Kidney capillary endothelial cell (primary cell): ENCODE measurements around the gene GFY.

Experiments used
- DNase-seq: peaks from one replicate; pipeline ENCODE4 v3.0.0-alpha.2; 2018; ENCODE audit warnings: low spot score

Gene GFY

DNA sequence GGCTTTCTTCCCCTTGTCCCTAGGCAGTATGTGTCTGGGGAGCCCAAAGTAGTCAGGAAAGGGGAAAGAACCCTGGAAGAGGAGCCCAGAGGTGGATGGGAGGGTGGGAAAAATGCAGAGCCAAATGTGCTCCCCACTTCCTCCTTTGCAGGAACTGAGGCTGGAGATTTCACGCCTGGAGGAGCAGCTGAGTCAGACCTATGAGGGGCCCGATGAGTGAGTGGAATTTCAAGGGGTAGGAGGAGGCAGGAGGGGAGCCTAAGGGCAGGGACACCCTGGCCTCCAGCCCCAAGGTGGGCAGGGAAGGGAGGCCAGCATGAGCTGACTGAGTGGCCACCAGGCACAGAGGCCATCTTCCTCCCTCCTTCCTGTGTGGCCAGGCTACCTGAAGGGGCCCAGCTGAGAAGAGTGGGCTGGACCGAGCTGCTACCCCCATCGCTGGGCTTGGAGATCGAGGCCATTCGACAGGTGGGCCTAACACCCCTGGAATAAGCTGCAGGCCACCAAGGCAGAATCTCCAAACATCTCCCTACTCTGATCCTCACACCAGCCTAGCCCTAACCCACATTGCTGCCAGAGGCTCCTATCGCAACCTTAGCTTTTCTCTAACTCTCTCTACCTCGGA, 16.3 kb upstream of the GFY start:
- DNase-seq: no peak

DNA sequence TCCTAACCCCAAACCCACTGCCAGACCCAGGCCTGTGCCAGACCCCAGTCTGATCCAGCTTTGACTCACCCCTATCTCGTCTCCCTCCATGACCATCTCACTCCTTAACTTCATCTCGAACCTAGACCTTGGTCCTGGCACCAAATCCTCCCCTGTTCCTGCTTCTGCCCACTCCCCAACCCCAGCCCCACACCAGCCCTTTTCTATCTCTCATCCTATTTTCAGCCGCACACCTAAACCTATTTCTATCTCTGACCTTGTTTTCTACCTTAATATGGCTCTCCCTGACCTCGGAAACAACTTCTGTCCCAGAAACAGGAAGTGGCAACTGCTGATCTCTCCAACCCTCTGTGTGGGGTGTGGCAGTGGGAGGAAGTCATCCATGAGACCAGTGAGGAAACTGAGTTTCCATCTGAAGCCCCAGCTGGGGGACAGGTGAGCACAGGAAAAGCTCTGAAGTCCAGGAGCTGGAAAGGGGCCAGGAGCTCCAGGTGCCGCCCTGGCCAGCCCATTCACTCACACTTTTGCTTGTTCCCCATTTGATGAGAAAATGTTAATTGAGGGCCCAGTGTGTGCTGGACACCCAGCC, 15.7 kb upstream of the GFY start:
- DNase-seq: no peak

DNA sequence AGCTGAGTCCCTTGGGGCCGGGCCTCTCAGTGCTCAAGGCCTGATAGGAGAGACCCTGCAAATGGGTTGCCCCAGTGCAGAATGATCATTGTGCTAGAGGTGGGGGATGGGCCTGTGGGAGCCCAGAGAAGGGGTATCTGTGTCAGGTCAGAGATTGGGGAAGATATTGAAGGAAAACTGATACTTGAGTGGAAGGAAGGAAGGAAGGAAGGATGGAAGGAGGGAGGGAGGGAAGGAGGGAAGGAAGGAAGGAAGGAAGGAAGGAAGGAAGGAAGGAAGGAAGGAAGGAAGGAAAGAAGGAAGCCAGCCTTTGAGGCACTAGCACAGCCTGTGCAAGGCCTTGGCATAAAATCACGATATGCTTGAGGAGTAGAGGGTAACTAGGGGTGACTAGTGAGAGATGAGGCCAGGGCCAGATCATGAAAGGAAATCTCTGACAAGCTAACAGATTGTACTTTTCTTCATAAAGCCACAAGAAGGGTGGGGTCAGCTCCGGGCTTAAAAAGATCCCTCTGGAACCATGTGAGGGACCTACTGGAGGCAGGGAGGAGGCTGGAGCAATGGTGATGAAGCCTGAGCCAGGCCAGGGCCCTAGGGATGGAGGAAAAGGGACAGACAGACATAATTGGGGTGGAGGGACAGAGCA, 13.4 kb upstream of the GFY start:
- DNase-seq: no peak

DNA sequence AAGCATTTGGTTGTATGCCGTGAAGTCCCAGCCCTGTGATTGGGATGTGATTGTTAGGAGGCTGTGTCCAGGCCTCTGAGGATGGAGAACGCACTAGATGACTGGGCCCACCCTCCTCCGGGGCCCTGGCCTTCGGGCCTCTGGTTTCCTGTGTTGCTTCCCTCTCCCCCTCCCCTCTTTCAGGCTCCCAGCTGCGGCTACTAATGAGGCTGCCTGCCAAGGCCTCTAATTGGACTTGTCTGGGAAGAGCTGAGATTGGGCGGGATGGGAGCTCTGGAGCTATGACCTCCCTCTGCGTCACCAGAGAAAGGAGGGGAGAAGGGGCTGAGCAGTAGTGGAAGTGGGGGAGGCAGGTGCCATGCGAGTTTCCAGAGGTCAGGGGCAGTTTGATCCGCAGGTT, 11.8 kb upstream of the GFY start:
- no peak for DNase-seq

GRCh38 chr19:49414256-49414655, 10.9 kb upstream of the GFY start:
- no peak for DNase-seq

DNA sequence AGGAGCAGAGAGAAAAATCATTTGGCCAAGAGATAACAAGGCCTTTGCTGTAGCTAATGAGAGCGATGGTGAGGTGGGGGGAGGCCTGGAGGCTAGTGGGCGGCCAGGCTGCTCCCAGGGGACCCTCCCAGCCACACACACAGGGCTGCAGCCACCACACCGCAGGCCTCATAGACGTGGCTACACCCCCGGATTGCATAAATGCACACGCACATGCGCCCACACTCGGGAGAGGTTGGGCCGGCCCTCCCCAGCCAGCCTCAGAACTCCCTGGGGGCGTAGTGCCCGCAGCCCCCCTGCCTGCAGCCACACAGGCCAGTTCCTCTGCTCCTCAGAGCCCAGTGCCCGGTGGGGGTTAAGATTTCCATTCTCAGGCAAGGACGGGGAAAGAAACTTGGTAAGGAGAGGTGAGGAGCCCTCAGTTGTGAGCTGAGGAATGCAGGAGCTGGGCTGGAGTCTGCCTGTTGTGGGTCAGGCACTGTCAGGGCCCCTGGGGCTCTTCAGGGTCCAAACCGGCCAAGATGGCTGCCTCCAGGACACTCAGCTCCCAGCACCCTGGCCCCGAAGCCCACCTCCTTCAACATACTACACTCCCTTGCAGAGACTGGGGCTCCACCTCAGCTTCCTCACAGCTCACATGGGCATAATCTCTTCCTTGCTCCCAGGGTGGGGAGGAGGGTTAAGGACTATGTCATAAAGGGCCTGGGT, 9.9 kb upstream of the GFY start:
- no peak for DNase-seq

- no peak for DNase-seq
Measured at GRCh38 chr19:49415810-49416200, 9.4 kb upstream of the GFY start.

DNA sequence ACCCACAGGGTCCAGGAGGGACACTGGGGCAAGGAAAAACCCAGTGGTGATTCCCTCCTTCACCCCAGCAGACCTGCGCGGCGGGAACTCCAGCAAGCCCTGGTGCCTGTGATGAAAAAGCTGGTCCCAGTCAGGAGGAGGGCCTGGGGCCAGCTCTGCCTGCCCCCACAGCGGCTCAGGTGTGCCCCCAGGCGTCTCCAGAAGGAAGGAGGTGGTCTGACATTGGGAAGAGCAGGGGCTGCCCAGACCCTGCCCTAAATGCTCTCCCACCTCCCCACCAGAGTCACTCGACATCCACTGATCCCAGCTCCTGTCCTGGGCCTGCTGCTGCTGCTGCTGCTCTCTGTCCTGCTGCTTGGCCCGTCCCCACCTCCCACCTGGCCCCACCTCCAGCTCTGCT, 8.1 kb upstream of the GFY start:
- DNase-seq: no peak

GRCh38 chr19:49418511-49418910, 6.7 kb upstream of the GFY start:
- DNase-seq: no peak

DNA sequence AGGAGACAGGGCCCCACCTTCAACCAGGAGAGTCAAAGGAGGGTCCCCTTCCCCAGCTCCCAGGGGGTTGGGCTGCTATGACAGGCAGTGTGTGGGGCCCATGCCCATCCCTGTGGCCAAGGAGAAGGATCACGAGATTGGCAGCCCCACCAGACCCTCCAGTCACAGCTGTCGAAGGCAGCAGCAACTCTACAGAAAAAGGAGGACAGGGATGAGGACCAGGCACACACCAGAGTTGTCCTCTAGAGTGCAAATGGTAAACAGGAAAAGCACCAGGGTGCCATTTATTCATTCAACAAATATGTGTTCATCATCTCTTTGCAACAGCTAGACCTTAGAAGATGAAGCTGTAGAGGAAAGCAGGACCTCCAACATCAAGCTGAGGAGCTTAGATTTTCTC, 6.0 kb upstream of the GFY start:
- no peak for DNase-seq

DNA sequence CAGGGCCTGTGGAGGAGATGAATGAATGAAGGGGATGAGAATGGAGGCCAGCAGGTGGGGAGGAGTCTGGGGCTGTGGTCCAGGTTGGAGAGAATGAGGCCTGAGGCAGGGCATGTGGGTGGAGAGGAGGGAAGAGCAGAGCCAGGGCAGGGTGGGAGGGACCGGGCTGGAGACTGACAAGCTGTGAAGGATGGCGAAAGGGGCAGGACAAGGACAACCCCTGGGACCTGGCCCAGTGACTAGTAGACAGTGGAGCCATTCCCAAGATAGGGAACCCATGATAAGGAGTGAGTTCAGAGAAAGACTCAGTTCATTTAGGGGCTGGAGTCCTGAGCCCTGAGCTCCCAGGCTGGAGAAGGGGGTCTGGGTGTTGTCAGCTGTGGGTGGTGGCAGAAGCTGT, 5.0 kb upstream of the GFY start:
- DNase-seq: no peak

DNA sequence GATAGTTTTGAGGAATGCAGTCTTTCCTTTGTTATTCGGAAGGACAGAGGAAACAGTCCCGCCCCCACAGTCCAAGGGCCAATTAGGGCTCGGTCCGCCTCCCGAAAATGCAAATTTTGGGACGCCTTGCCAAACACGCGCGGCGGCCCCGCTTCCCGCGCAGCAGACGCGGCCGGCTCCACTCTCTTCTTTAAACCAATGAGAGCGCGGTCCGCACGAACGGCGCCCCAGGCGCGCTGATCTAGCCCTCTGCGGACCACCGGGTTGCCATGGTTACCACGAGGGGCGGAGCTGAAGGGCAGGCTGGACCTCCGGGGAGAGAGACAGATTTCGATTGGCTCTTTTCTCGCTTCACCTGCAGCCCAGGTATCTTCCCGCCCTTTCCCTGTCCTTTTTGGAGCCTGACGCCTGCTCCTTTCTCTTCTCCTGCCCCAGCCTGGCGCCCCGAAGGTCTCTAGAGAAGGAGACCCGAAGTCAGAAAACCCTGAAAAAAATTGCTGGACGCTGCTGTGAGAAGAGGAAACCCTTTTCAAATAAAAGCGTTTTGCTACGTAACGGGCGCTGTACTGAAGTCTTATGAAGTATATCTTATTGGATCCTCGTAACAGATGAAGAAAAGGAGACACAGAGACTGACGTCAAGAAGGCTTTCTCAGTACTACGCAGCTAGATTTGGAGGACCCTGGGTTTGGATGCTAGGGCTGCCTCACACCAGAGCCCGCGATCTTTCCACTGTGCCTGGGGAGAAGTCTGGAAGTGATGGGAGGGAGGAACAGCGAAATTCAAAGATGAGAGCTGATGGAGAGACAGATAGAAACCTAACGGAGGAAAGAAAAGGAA, 3.9 kb upstream of the GFY start:
- peak; percentile 36 for DNase-seq

DNA sequence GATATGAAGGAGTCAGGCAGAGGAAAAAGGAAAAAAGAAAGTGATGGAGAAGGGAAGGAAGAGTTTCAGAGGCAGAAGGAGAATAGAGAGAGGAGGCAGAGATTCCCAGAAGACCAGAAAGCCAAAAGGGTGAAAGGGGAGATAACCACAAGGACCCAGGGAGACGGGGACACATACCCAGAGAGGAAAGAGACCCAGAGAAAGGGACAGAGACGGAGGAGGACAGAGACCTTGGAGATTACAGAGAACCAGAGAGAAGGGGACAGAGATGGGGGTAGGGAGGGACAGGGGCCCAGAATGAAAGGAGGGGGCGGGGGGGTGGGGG, 3.3 kb upstream of the GFY start:
- no peak for DNase-seq

GRCh38 chr19:49422407-49423070, 2.6 kb upstream of the GFY start:
- no peak for DNase-seq

GRCh38 chr19:49423071-49423984, 1.9 kb upstream of the GFY start, which contains the start of gene PTH2:
Gene PTH2 (minus strand): TSS chr19:49423441. CDS start chr19:49423339, 102 bp downstream.
- no peak for DNase-seq

DNA sequence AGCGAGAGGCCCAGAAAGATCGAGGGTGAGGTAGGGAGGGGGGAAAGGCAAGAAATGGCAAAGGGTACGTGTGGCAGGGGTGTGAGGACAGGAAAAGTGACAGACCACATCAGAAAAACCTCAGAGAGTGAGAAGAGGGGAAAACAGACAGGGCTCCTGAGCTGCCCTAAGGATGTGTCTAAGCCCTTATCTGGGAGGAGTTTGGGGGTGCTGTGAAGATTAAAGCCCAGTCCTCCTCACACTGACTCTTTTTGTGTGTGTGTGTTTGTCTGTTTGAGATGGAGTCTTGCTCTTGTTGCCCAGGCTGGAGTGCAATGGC, 1.2 kb upstream of the GFY start:
- DNase-seq: no peak

DNA sequence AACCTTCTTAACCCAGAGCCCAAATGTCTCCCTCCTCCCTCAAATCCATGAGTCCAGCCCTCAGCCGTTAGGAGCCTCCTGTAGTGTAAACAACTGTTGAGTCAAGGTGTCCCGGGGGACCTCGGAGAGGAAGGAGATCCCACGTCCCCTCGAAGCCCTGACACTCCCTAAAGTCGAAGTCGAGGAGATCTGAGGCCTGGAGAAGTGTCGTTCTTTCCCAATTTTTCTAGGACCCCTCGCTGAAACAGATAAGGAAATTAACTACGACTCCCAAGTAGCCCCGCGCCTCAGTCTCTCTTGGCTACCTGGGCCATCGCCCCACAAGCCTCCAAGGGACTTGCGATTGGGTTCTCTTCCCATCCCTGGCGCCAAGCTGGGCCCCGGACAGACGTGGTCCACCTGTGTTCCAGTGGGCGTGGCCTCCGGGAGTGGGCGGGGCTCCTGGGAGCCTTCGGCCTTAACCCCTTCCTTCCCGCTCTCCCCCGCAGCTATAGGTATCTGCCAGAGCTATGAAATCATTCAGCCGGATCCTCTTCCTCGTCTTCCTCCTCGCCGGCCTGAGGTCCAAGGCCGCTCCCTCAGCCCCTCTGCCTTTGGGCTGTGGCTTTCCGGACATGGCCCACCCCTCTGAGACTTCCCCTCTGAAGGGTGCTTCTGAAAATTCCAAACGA, 869 bp downstream of the GFY start:
- no peak for DNase-seq

GRCh38 chr19:49427339-49427738, 2.2 kb downstream of the GFY start:
- no peak for DNase-seq

GRCh38 chr19:49427855-49428546, 2.8 kb downstream of the GFY start:
- no peak for DNase-seq
